Endodermal cell (in vitro differentiated cells): ENCODE results near the gene CORO6. TPM values are rescaled to one million over a fixed set of nuclear protein-coding genes. Genes with fewer than 3 reads are reported as not detected.

Experiments used
- DNase-seq: peaks from one replicate; pipeline ENCODE4 v3.0.0-alpha.2; 2017
- H3K27ac ChIP-seq: 2 replicates; pipeline ENCODE4 v1.5.1; 2013; ENCODE audit warnings: mild to moderate bottlenecking, low read depth, low read length, moderate library complexity
- H3K27me3 ChIP-seq: 2 replicates; pipeline ENCODE4 v1.6.1; 2013; ENCODE audit warnings: mild to moderate bottlenecking, low read length, moderate library complexity; ENCODE audit not compliant: insufficient read depth, control insufficient read depth, poor library complexity, severe bottlenecking
- H3K36me3 ChIP-seq: 2 replicates; pipeline ENCODE4 v1.7.0; 2013; ENCODE audit warnings: mild to moderate bottlenecking, low read length, moderate library complexity; ENCODE audit not compliant: control insufficient read depth, insufficient read depth
- H3K4me1 ChIP-seq: one replicate; pipeline ENCODE4 v1.7.0; 2013; ENCODE audit warnings: low read length; ENCODE audit not compliant: control insufficient read depth, insufficient read depth
- H3K4me3 ChIP-seq: 2 replicates; pipeline ENCODE4 v1.5.1; 2013; ENCODE audit warnings: mild to moderate bottlenecking, low read length, moderate library complexity
- H3K9ac ChIP-seq: 2 replicates; pipeline ENCODE4 v1.6.1; 2013; ENCODE audit warnings: mild to moderate bottlenecking, low read length, moderate library complexity; ENCODE audit not compliant: poor library complexity, severe bottlenecking; ENCODE audit errors: extremely low read depth
- H3K9me3 ChIP-seq: 2 replicates; pipeline ENCODE4 v1.6.1; 2013; ENCODE audit warnings: mild to moderate bottlenecking, low read length, moderate library complexity; ENCODE audit not compliant: control insufficient read depth
- H3K27ac Mint-ChIP-seq: 2 replicates; pipeline ENCODE4 v1.8.0; 2020; ENCODE audit warnings: mixed read lengths
- H3K27me3 Mint-ChIP-seq: 2 replicates; pipeline ENCODE4 v1.8.0; 2021; ENCODE audit warnings: mild to moderate bottlenecking, mixed read lengths; ENCODE audit not compliant: insufficient read depth
- H3K36me3 Mint-ChIP-seq: 2 replicates; pipeline ENCODE4 v1.8.0; 2020; ENCODE audit warnings: low read depth, mixed read lengths
- H3K4me1 Mint-ChIP-seq: 2 replicates; pipeline ENCODE4 v1.8.0; 2020; ENCODE audit warnings: mixed read lengths
- H3K4me3 Mint-ChIP-seq: 2 replicates; pipeline ENCODE4 v1.8.0; 2020; ENCODE audit warnings: mild to moderate bottlenecking, moderate library complexity, mixed read lengths
- H3K9me3 Mint-ChIP-seq: 2 replicates; pipeline ENCODE4 v1.8.0; 2020; ENCODE audit warnings: mild to moderate bottlenecking, mixed read lengths
- WGBS, 2 experiments: methylation state at CpG; one replicate each; pipeline versions ENCODE4 v1.1.5 to v1.1.7; 2013; ENCODE audit warnings: missing lambda C conversion rate in 2 of 2, mixed read lengths in 1 of 2; ENCODE audit not compliant: insufficient coverage in 1 of 2, insufficient read length in 1 of 2; 5-methylcytosine and 5-hydroxymethylcytosine counted together
- total RNA-seq, 2 donors: library from RNA; stranded (reverse); fragmentation: NEBNext Ultra II Directional in 1 of 2; extraction: Animal tissue kit (Norgen Biotek cat#: 25700) in 1 of 2; gene quantifications; 2 replicates in 1 of 2; 3 replicates in 1 of 2; pipeline ENCODE4 v1.2.1, GENCODE V29; 2021
- TF ChIP-seq, protein P1 (sequence below): fragments of 200-600 bp; sonication (generic); conservative IDR thresholded peaks from 2 replicates; pipeline ENCODE4 v1.5.0; 2021; ENCODE audit warnings: antibody characterized with exemption, mild to moderate bottlenecking

CORO6 gene
- total RNA-seq, 2 donors from 2014 or later, result 0.86 to 1.00 TPM

DNA sequence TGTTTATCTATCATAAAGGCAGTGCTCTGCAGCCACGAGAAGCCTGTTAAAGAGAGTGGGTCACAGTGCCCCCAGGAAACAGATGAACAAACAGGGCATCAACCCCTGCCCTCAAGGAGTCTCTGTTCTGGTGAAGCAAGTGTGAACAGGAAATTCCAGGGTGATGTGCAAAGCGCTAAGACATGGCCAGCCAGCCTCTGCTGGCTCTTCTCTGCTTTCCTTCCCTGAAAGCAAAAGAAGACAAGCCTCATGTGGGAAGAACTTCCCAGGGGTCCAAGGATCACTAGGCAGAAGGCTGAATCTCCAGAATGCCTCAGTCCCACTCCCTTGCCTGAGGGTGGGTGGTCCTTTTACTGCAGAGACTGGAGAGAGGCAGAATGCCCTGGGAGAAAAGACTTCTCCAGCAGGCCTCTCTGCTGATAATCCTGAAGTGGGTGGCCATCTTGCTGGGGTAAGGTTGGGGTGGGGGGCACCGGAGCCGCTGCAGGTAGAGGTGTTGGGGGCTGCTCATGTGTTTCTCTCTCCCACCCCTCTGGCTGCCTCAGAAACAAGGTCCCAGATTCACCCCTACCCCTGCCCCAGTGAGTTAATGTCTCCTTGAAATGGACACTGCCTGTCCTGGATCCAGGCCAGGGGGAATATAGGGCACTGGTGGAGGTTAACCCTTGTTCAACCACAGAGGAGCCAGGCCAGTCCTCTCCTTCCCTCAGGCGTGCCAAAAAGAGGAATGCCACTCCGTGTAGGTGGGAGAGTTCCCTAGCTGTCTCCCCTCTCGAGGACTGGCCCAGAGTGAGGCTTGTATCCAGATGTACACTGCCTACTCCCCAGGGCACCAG lies 27.4 kb downstream of the CORO6 start:
- H3K9ac ChIP-seq, result no peak overlapping the region
- Mint-ChIP-seq H3K9me3 (no peaks in the 10 kb centered on the region), H3K4me1 (peaks cover 13% of the 10 kb centered on the region), H3K36me3 (no peaks in the 10 kb centered on the region), H3K27ac (no peak overlapping the region), H3K27me3 (peaks cover 47% of the 10 kb centered on the region), H3K4me3 (no peak overlapping the region)
- peak; percentile 46 for DNase-seq
- peaks cover 22% of the 10 kb centered on the region for H3K27me3 ChIP-seq
- no peak overlapping the region for H3K27ac ChIP-seq
- no peaks in the 10 kb centered on the region for H3K36me3 ChIP-seq
- TF ChIP-seq, protein P1, sequence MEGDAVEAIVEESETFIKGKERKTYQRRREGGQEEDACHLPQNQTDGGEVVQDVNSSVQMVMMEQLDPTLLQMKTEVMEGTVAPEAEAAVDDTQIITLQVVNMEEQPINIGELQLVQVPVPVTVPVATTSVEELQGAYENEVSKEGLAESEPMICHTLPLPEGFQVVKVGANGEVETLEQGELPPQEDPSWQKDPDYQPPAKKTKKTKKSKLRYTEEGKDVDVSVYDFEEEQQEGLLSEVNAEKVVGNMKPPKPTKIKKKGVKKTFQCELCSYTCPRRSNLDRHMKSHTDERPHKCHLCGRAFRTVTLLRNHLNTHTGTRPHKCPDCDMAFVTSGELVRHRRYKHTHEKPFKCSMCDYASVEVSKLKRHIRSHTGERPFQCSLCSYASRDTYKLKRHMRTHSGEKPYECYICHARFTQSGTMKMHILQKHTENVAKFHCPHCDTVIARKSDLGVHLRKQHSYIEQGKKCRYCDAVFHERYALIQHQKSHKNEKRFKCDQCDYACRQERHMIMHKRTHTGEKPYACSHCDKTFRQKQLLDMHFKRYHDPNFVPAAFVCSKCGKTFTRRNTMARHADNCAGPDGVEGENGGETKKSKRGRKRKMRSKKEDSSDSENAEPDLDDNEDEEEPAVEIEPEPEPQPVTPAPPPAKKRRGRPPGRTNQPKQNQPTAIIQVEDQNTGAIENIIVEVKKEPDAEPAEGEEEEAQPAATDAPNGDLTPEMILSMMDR, result no peak
- H3K9me3 ChIP-seq, result no peaks in the 10 kb centered on the region
- 78 to 80% methylated on average over 5 to 7 of the region's 7 CpGs for WGBS, 2 experiments
- no peak overlapping the region for H3K4me3 ChIP-seq
- H3K4me1 ChIP-seq, result peaks cover 5% of the 10 kb centered on the region

DNA sequence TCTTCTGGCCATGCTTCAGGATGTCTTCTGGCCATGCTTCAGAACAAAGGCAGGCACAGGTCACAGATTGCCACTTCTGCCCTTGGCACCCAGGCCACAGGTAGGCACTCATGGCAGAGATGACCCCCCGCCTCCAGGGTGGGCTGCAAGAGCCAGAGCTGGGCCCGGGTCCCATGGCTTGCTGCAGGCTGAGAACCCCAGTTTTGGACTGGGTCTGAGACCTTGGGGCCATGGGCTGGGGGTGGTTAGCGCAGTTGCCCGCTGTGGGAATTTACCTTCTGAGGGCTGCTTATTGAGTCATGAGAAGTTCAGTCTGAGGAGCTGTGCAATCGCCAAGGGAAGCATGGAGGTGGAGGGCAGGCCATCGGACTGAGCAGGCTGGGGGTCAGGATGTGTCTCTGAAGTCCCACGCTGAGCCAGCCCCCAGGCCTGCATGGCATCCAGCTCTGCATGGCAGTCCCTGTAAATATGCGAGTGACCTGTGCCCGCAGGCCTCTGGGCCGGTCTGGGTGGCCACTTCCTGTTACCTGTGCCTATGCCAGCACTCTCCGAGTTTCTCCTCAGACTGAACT lies 28.1 kb downstream of the CORO6 start:
- no peak overlapping the region for H3K4me3 ChIP-seq

DNA sequence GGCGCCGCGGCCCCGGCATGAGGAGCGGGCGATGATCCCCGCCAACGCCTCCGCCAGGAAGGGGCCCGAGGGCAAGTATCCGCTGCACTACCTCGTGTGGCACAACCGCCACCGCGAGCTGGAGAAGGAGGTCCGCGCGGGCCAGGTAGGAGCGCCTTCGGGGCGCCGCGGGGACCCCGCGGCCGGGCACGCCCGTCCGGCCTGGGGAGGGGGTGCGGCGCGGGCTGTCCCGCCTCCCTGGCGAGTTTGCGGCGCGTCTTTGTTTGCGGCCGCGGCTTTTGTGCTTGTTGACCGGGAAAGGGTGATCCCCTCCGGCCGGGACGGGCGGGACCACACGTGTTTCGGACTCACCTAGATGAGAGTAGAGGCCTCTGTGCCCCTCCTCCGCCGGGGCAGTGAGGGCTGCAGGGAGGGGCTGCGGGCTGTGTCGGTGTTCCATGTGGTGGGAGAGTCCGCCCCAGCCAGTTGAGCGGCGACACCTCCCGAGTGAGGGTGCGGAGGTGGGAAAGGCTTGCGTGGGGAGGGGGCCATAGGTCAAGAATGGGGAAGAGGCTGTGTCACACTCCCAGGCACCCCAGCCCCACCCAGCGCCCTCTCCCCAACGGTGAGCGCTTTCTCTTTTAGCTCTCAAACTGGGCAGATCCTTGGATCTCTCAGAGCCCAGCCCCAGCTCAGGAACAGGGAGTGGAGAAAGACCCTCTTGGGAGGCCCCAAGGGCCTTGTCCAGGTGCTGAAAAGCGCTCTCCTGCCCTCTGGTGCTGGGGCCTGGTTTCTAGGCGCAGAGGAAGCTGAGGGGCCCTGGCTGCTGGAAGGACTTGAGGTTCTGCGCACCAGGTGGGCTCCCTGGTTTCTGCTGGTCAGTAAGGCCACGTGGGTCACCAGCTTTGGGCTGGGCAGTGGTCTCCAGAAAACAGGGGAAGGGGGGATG lies 28.9 kb downstream of the CORO6 start:
- DNase-seq, result peak; percentile 96
- H3K27ac Mint-ChIP-seq, result no peak overlapping the region
- Histone ChIP-seq H3K4me1 (peaks cover 5% of the 10 kb centered on the region), H3K9me3 (no peaks in the 10 kb centered on the region), H3K36me3 (no peaks in the 10 kb centered on the region), H3K9ac (no peak overlapping the region), H3K27ac (no peak overlapping the region), H3K4me3 (peak overlapping the region; percentile 69), H3K27me3 (peaks cover 29% of the 10 kb centered on the region)
- H3K36me3 Mint-ChIP-seq, result no peaks in the 10 kb centered on the region
- H3K4me1 Mint-ChIP-seq, result peaks cover 17% of the 10 kb centered on the region
- no peaks in the 10 kb centered on the region for H3K9me3 Mint-ChIP-seq
- WGBS, 2 experiments, result 3 to 6% methylated on average over 27 to 64 of the region's 64 CpGs
- H3K27me3 Mint-ChIP-seq, result peaks cover 44% of the 10 kb centered on the region
- peak overlapping the region; percentile 74 for H3K4me3 Mint-ChIP-seq
- TF ChIP-seq, protein P1, result peak; percentile 47

More for the DNA sequence above, 28.1 kb downstream of the CORO6 start:
- Histone ChIP-seq H3K9ac (no peak overlapping the region), H3K9me3 (no peaks in the 10 kb centered on the region), H3K27ac (no peak overlapping the region), H3K27me3 (peaks cover 29% of the 10 kb centered on the region), H3K4me1 (peaks cover 5% of the 10 kb centered on the region), H3K36me3 (no peaks in the 10 kb centered on the region)
- H3K27ac Mint-ChIP-seq, result no peak overlapping the region
- no peak overlapping the region for H3K4me3 Mint-ChIP-seq
- peaks cover 48% of the 10 kb centered on the region for H3K27me3 Mint-ChIP-seq
- 84 to 87% methylated on average over 6 to 11 of the region's 11 CpGs for WGBS, 2 experiments
- TF ChIP-seq, protein P1, result no peak
- DNase-seq, result no peak
- H3K4me1 Mint-ChIP-seq, result peaks cover 17% of the 10 kb centered on the region
- no peaks in the 10 kb centered on the region for H3K36me3 Mint-ChIP-seq
- no peaks in the 10 kb centered on the region for H3K9me3 Mint-ChIP-seq
